Keratinocyte (primary cell): ENCODE results near the gene ZC3H13. TPM values are rescaled to one million over a fixed set of nuclear protein-coding genes. Genes with fewer than 3 reads are reported as not detected.

Experiments
- DNase-seq: peaks from one replicate; pipeline ENCODE4 v3.0.0-alpha.2; 2011; ENCODE audit warnings: low read depth, missing footprints, low spot score
- FAIRE-seq: peaks from 2 replicates; lab custom pipeline; 2011; peaks lifted over from hg19 to GRCh38; lab: Jason Lieb, UNC
- H2AFZ ChIP-seq: 2 replicates; pipeline ENCODE4 v1.6.0; 2012; ENCODE audit warnings: low read length, control low read depth, inconsistent platforms; ENCODE audit not compliant: control insufficient read depth
- H3K27ac ChIP-seq: 2 replicates; pipeline ENCODE4 v1.5.1; 2011; ENCODE audit warnings: low read length; ENCODE audit not compliant: control insufficient read depth, insufficient read depth
- H3K27me3 ChIP-seq: 3 replicates; pipeline ENCODE4 v1.6.0; 2011; ENCODE audit warnings: low read length; ENCODE audit not compliant: control insufficient read depth, insufficient read depth; ENCODE audit errors: extremely low read depth
- H3K36me3 ChIP-seq, 2 experiments: 2 replicates in 1 of 2; 3 replicates in 1 of 2; pipeline ENCODE4 v1.5.1; 2011; ENCODE audit warnings: low read length in 2 of 2, mild to moderate bottlenecking in 1 of 2; ENCODE audit not compliant: control insufficient read depth in 2 of 2, insufficient read depth in 2 of 2; ENCODE audit errors: extremely low read depth in 1 of 2
- H3K4me1 ChIP-seq: 3 replicates; pipeline ENCODE4 v1.5.1; 2011; ENCODE audit warnings: low read length; ENCODE audit not compliant: control insufficient read depth, insufficient read depth; ENCODE audit errors: extremely low read depth
- H3K4me2 ChIP-seq: 3 replicates; pipeline ENCODE4 v1.6.0; 2011; ENCODE audit warnings: low read depth, low read length; ENCODE audit not compliant: control insufficient read depth, insufficient read depth; ENCODE audit errors: extremely low read depth
- H3K4me3 ChIP-seq, 3 experiments: fragments of 200-600 bp in 1 of 3; sonication (generic) in 1 of 3; 2 replicates in 2 of 3; 3 replicates in 1 of 3; pipeline ENCODE4 v1.5.1; 2011 to 2016; ENCODE audit warnings: low read length in 3 of 3, mild to moderate bottlenecking in 3 of 3, control low read depth in 2 of 3, inconsistent platforms in 1 of 3, low read depth in 1 of 3, mixed read lengths in 1 of 3, mixed run types in 1 of 3, moderate library complexity in 1 of 3; ENCODE audit not compliant: control insufficient read depth in 2 of 3, insufficient read depth in 2 of 3; ENCODE audit errors: extremely low read depth in 1 of 3
- H3K79me2 ChIP-seq: 2 replicates; pipeline ENCODE4 v1.6.0; 2012; ENCODE audit warnings: low read length; ENCODE audit not compliant: control insufficient read depth, insufficient read depth
- H3K9ac ChIP-seq: 3 replicates; pipeline ENCODE4 v1.6.0; 2011; ENCODE audit warnings: low read length; ENCODE audit not compliant: control insufficient read depth, insufficient read depth; ENCODE audit errors: extremely low read depth
- H3K9me1 ChIP-seq: 3 replicates; pipeline ENCODE4 v1.6.0; 2011; ENCODE audit warnings: low read length; ENCODE audit not compliant: control insufficient read depth, insufficient read depth; ENCODE audit errors: extremely low read depth
- H3K9me3 ChIP-seq: 2 replicates; pipeline ENCODE4 v1.5.1; 2012; ENCODE audit warnings: low read depth, low read length; ENCODE audit not compliant: control insufficient read depth
- H4K20me1 ChIP-seq: 3 replicates; pipeline ENCODE4 v1.6.0; 2011; ENCODE audit warnings: low read length; ENCODE audit not compliant: control insufficient read depth, insufficient read depth; ENCODE audit errors: extremely low read depth
- CTCF ChIP-seq, 3 experiments: IDR thresholded peaks in 1 of 3; conservative IDR thresholded peaks in 1 of 3; optimal IDR thresholded peaks in 1 of 3; 2 replicates in 2 of 3; 3 replicates in 1 of 3; pipeline versions ENCODE3 to v1.5.1; 2011; ENCODE audit warnings: low read length in 3 of 3, mild to moderate bottlenecking in 3 of 3, moderate library complexity in 2 of 3, control low read depth in 1 of 3, inconsistent platforms in 1 of 3; ENCODE audit not compliant: insufficient read depth in 2 of 3; ENCODE audit errors: extremely low read depth in 1 of 3
- EZH2 ChIP-seq: IDR thresholded peaks from one replicate; pipeline ENCODE4 v1.6.1; 2012; ENCODE audit warnings: inconsistent platforms, mild to moderate bottlenecking, low read length, moderate library complexity
- dilution Hi-C: fragments of 300-500 bp; cut with MboI; formaldehyde crosslinking; loops from one replicate; pipeline ENCODE4 v1.7.0; 2020; ENCODE audit warnings: low sequenced_read_pairs; ENCODE audit not compliant: extremely low pct_ligation_motif_present
- polyA plus RNA-seq, 5 experiments: library from polyadenylated mRNA; depleted of rRNA in 3 of 5; stranded (reverse) in 3 of 5; stranded (forward) in 1 of 5; unstranded in 1 of 5; fragments of >200 nt; gene quantifications; 1 replicate in 1 of 5; 2 replicates in 3 of 5; 3 replicates in 1 of 5; pipeline versions ENCODE4 v1.2.1 to v1.2.3, GENCODE V29; 2011 to 2012; ENCODE audit warnings: missing spikeins in 2 of 5, low read depth in 1 of 5, low replicate concordance in 1 of 5

The ZC3H13 gene
- polyA plus RNA-seq, 1 donor (not counting 4 experiments of a cell fraction or from before 2014, with no cell fraction given) = 10.6 TPM

GRCh38 chr13:46006688-46007452 is 45.7 kb downstream of the ZC3H13 start:
- H3K27me3 ChIP-seq = no peaks in the 10 kb centered on the region
- H3K9me3 ChIP-seq = no peaks in the 10 kb centered on the region
- no peaks in the 10 kb centered on the region for H3K79me2 ChIP-seq
- H3K36me3 ChIP-seq = peaks cover 6 to 13% of the 10 kb centered on the region in 2 experiments
- no peaks in the 10 kb centered on the region for H4K20me1 ChIP-seq
- no peak for TF ChIP-seq CTCF (optimal IDR thresholded peaks at IDR 0.05 in 1 of 3, IDR thresholded peaks at IDR 0.05 in 1 of 3, conservative IDR thresholded peaks at IDR 0.05 in 1 of 3; ENCODE audit: extremely low read depth in 1 of 3, insufficient read depth in 2 of 3, low read length in 3 of 3)
- TF ChIP-seq EZH2 = no peak
- no peak overlapping the region for H3K4me2 ChIP-seq
- dilution Hi-C loops = no loop called here
- FAIRE-seq (no peak), DNase-seq (no peak)
- H3K4me3 ChIP-seq = no peak overlapping the region
- H3K9me1 ChIP-seq = no peaks in the 10 kb centered on the region
- H2AFZ ChIP-seq = no peak overlapping the region
- no peaks in the 10 kb centered on the region for H3K4me1 ChIP-seq
- H3K27ac ChIP-seq = no peak overlapping the region
- no peak overlapping the region for H3K9ac ChIP-seq

GRCh38 chr13:46004491-46004890 is 48.1 kb downstream of the ZC3H13 start:
- Histone ChIP-seq H3K4me3 (no peak overlapping the region), H3K4me1 (no peaks in the 10 kb centered on the region), H3K9me1 (no peaks in the 10 kb centered on the region), H3K9ac (no peak overlapping the region), H2AFZ (no peak overlapping the region), H4K20me1 (no peaks in the 10 kb centered on the region), H3K27me3 (no peaks in the 10 kb centered on the region), H3K27ac (no peak overlapping the region), H3K79me2 (no peaks in the 10 kb centered on the region), H3K36me3 (peaks cover 4% of the 10 kb centered on the region in 2 experiments), H3K9me3 (no peaks in the 10 kb centered on the region), H3K4me2 (no peak overlapping the region)
- no peak for TF ChIP-seq CTCF (optimal IDR thresholded peaks at IDR 0.05 in 1 of 3, IDR thresholded peaks at IDR 0.05 in 1 of 3, conservative IDR thresholded peaks at IDR 0.05 in 1 of 3; ENCODE audit: extremely low read depth in 1 of 3, insufficient read depth in 2 of 3, low read length in 3 of 3)
- TF ChIP-seq EZH2 = no peak
- dilution Hi-C loops = no loop called here
- no peak for DNase-seq
- FAIRE-seq = no peak
